Upper lobe of left lung (tissue), 6 donors: ENCODE measurements around the gene CATSPERD. TPM values are rescaled to one million over a fixed set of nuclear protein-coding genes. Genes with fewer than 3 reads are reported as not detected.
A peak's percentile ranks its signal among the peaks of the same experiment; 100 is the strongest.

ENCODE experiments used
- ATAC-seq, 2 donors: fragments of 200-7000 bp; cut with Tn5 transposase; one replicate each; pipeline ENCODE4 v1.9.1; 2022; ENCODE audit warnings: mild to moderate bottlenecking in 2 of 2, moderate library complexity in 2 of 2; ENCODE audit not compliant: low FRiP score in 2 of 2
- DNase-seq, 2 donors: peaks; one replicate each; pipeline ENCODE4 v3.0.0-alpha.2; 2019 to 2020
- H3K27ac ChIP-seq, 4 donors: fragments of 200-600 bp; sonication (generic); one replicate each; pipeline ENCODE4 v1.5.1; 2016 to 2019
- H3K27me3 ChIP-seq, 4 donors: fragments of 200-600 bp; sonication (generic); one replicate each; pipeline ENCODE4 v1.5.1; 2017 to 2019
- H3K36me3 ChIP-seq, 4 donors: fragments of 200-600 bp; sonication (generic); one replicate each; pipeline ENCODE4 v1.5.1; 2016 to 2019
- H3K4me1 ChIP-seq, 4 donors: fragments of 200-600 bp; sonication (generic); one replicate each; pipeline ENCODE4 v1.5.1; 2018 to 2019
- H3K4me3 ChIP-seq, 4 donors: fragments of 200-600 bp; sonication (generic); one replicate each; pipeline ENCODE4 v1.5.1; 2017 to 2019; ENCODE audit warnings: mild to moderate bottlenecking in 2 of 4, moderate library complexity in 1 of 4
- H3K9me3 ChIP-seq, 4 donors: fragments of 200-600 bp; sonication (generic); one replicate each; pipeline ENCODE4 v1.5.1; 2018 to 2019
- CTCF ChIP-seq, 6 experiments: fragments of 450-650 bp in 4 of 6; fragments of 200-600 bp in 2 of 6; sonication (generic) in 2 of 6; IDR thresholded peaks; one replicate each; pipeline ENCODE4 v1.5.1; 2016 to 2019; ENCODE audit warnings: antibody characterized with exemption in 6 of 6
- EP300 ChIP-seq, 4 donors: sonication (generic); formaldehyde crosslinking; IDR thresholded peaks; one replicate each; pipeline ENCODE4 v1.5.1; 2017; ENCODE audit warnings: antibody characterized with exemption in 4 of 4, control low read depth in 2 of 4
- POLR2A ChIP-seq, 4 donors: fragments of 450-650 bp; IDR thresholded peaks; one replicate each; pipeline ENCODE4 v1.5.1; 2016 to 2017; ENCODE audit warnings: antibody characterized with exemption in 4 of 4, mild to moderate bottlenecking in 2 of 4
- POLR2AphosphoS5 ChIP-seq, 2 donors: sonication (generic); formaldehyde crosslinking; IDR thresholded peaks; one replicate each; pipeline ENCODE4 v1.5.1; 2017; ENCODE audit warnings: antibody characterized with exemption in 2 of 2
- WGBS, 2 donors: methylation state at CpG; one replicate each; pipeline ENCODE4 v1.1.5; 2017 to 2018; 5-methylcytosine and 5-hydroxymethylcytosine counted together
- total RNA-seq, 6 donors: library from RNA; depleted of rRNA in 4 of 6; stranded (reverse); fragments of >200 nt in 4 of 6; gene quantifications; one replicate each; pipeline versions ENCODE4 v1.1.0 to v1.2.1, GENCODE V29; 2016 to 2021
- donor health status: DM: no; HTN: no; CAD: no; lungs with moderate emphysema.
- donor health status: DM: no; HTN: yes; CAD: no; lungs with severe emphysema.

CATSPERD gene
- total RNA-seq, 6 donors from 2014 or later = 1.1 to 5.9 (median 1.7) TPM; not detected in 3

DNA sequence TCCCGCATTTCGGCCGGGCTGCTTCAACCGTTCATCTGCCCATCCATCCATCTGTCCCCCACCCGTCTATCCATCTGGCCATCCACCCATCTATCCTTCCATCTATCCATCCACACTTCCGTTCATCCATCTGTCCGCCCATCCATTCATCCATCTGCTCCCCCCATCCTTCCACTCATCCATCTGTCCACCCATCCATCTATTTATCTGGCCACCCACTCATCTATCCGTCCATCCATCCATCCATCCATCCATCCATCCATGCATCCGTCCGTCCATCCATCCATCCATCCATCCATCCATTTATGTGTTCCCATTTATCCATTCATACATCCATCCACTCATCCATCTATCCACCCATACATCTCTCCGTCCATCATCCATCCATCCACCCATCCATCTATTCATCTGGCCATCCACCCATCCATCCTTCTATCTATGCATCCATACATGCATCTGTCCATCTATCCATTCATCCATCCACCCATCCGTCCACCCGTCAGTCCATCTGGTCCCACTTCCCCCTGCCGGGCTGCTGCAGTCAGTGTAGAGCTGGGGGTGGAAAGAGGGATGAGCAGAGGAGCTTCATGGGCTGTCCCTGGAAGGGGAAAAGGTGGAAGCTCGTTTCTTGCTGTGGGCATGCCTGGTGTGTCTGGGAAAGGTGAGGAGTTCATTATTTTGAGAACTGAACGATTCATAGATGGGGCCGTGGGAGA, 38.9 kb upstream of the CATSPERD start:
- no peak for ATAC-seq
- WGBS, 2 donors = 63 to 78% methylated on average over 14 to 17 of the region's 17 CpGs

GRCh38 chr19:5682107-5682482, 38.3 kb upstream of the CATSPERD start:
- H3K4me1 ChIP-seq = peaks cover 21 to 27% (median 24%) of the 10 kb centered on the region in 4 donors
- no peak for ATAC-seq
- no peaks in the 10 kb centered on the region for H3K27me3 ChIP-seq
- H3K36me3 ChIP-seq = peaks cover 0 to 5% (median 0%) of the 10 kb centered on the region in 4 donors
- DNase-seq = no peak
- 83 to 92% methylated on average over 3 of the region's 3 CpGs for WGBS, 2 donors
- no peak overlapping the region for H3K27ac ChIP-seq
- H3K4me3 ChIP-seq = no peak overlapping the region
- H3K9me3 ChIP-seq = no peaks in the 10 kb centered on the region
- no peak for TF ChIP-seq POLR2A (IDR thresholded peaks at IDR 0.05)

More for the DNA sequence above, 38.9 kb upstream of the CATSPERD start:
- Histone ChIP-seq H3K4me3 (peak overlapping the region; percentile 51 to 99 (median 86)), H3K27me3 (no peaks in the 10 kb centered on the region), H3K4me1 (peaks cover 20 to 27% (median 23%) of the 10 kb centered on the region in 4 donors), H3K27ac (peak overlapping the region in 2 of 4 donors; percentile 92 to 96), H3K36me3 (peaks cover 0 to 5% (median 0%) of the 10 kb centered on the region in 4 donors), H3K9me3 (no peaks in the 10 kb centered on the region)
- TF ChIP-seq CTCF (IDR thresholded peaks at IDR 0.05) (no peak), POLR2AphosphoS5 (IDR thresholded peaks at IDR 0.05) (no peak), EP300 (IDR thresholded peaks at IDR 0.05) (no peak), POLR2A (IDR thresholded peaks at IDR 0.05) (no peak)
- DNase-seq = no peak

DNA sequence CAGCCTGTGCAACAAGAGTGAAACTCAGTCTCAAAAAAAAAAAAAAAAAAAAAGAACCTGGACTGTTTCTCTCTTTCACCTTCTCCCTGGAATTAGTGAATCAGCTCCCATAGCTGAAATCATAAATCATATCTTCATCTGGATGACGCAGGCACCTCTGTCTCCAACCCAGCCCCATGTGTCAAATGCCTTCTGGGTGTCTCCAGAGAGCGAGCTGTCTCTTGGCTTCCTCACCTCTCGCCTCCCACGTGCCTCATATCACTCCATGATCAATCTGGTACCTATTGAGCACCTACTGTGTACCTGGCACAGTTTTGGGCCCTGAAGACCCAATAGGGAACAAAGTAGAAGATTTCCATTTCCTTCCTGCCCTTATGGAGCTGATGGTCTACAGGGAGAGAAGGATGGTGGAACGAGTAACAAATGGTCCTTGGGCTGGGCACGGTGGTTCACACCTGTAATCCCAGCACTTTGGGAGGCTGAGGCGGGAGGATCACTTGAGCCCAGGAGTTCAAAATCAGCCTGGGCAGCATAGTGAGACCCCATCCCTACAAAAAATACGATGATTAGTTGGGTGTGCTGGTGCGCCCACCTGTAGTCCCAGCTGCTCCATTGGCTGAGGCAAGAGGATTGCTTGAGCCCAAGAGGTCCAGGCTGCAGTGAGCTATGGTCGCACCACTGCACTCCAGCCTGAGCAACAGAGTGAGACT, 37.1 kb upstream of the CATSPERD start:
- no peak for TF ChIP-seq CTCF (IDR thresholded peaks at IDR 0.05)
- TF ChIP-seq EP300 (IDR thresholded peaks at IDR 0.05) = no peak
- TF ChIP-seq POLR2AphosphoS5 (IDR thresholded peaks at IDR 0.05) = no peak
- no peak for TF ChIP-seq POLR2A (IDR thresholded peaks at IDR 0.05)
- H3K4me3 ChIP-seq = no peak overlapping the region
- ATAC-seq (no peak), DNase-seq (no peak)
- H3K4me1 ChIP-seq = peaks cover 24 to 34% (median 30%) of the 10 kb centered on the region in 4 donors
- no peaks in the 10 kb centered on the region for H3K36me3 ChIP-seq
- H3K27ac ChIP-seq = no peak overlapping the region
- H3K9me3 ChIP-seq = no peaks in the 10 kb centered on the region
- WGBS, 2 donors = 92 to 98% methylated on average over 10 of the region's 10 CpGs
- no peaks in the 10 kb centered on the region for H3K27me3 ChIP-seq

- peaks cover 18 to 28% (median 22%) of the 10 kb centered on the region in 4 donors for H3K4me1 ChIP-seq
- peak in 1 of 2 donors; percentile 63 for DNase-seq
- H3K9me3 ChIP-seq = no peaks in the 10 kb centered on the region
- 91 to 96% methylated on average over 14 to 17 of the region's 22 CpGs for WGBS, 2 donors
- no peak overlapping the region for H3K4me3 ChIP-seq
- no peak overlapping the region for H3K27ac ChIP-seq
- no peaks in the 10 kb centered on the region for H3K27me3 ChIP-seq
- no peaks in the 10 kb centered on the region for H3K36me3 ChIP-seq
- ATAC-seq = no peak
- TF ChIP-seq POLR2A (IDR thresholded peaks at IDR 0.05) (no peak), EP300 (IDR thresholded peaks at IDR 0.05) (no peak), POLR2AphosphoS5 (IDR thresholded peaks at IDR 0.05) (no peak), CTCF (IDR thresholded peaks at IDR 0.05) (no peak)
Observed at GRCh38 chr19:5684694-5685430, 35.6 kb upstream of the CATSPERD start.

GRCh38 chr19:5686326-5686646, 34.2 kb upstream of the CATSPERD start:
- Histone ChIP-seq H3K4me3 (peak overlapping the region in 3 of 4 donors; percentile 50 to 72 (median 67)), H3K36me3 (no peaks in the 10 kb centered on the region), H3K9me3 (no peaks in the 10 kb centered on the region), H3K27ac (peak overlapping the region; percentile 78 to 83 (median 80)), H3K4me1 (peaks cover 14 to 31% (median 22%) of the 10 kb centered on the region in 4 donors), H3K27me3 (no peaks in the 10 kb centered on the region)
- DNase-seq (no peak), ATAC-seq (no peak)
- TF ChIP-seq CTCF (IDR thresholded peaks at IDR 0.05) (no peak), POLR2A (IDR thresholded peaks at IDR 0.05) (no peak), POLR2AphosphoS5 (IDR thresholded peaks at IDR 0.05) (no peak), EP300 (IDR thresholded peaks at IDR 0.05) (no peak)
- WGBS, 2 donors = 25 to 32% methylated on average over 12 to 16 of the region's 16 CpGs
